Measurements from ENCODE around the gene PJVK.

PJVK gene

GRCh38 chr2:178474560-178474959 lies 23.4 kb downstream of the PJVK start:
- TF ChIP-seq EZH2phosphoT487 (IDR thresholded peaks at IDR 0.05; ENCODE audit: borderline replicate concordance, low read length) (no peak), CTCF (IDR thresholded peaks at IDR 0.05; ENCODE audit: low read depth, low read length, poor library complexity, severe bottlenecking) (no peak)
- Histone ChIP-seq H3K27ac (ENCODE audit: low read depth, low read length) (no peak overlapping the region), H3K36me3 (ENCODE audit: control insufficient read depth, low read length) (peaks cover 12% of the 10 kb centered on the region), H3K79me2 (ENCODE audit: control insufficient read depth, low read length) (peaks cover 38% of the 10 kb centered on the region), H3K9me3 (ENCODE audit: control insufficient read depth, insufficient read depth, low read length) (no peaks in the 10 kb centered on the region), H3F3A (ENCODE audit: control insufficient read depth, insufficient read depth) (peaks cover 12% of the 10 kb centered on the region), H3K9me2 (replicated peaks; ENCODE audit: control insufficient read depth, low read length) (no peaks in the 10 kb centered on the region), H3K27me3 (ENCODE audit: control insufficient read depth, low read length) (no peaks in the 10 kb centered on the region), H4K20me1 (ENCODE audit: control insufficient read depth, insufficient read depth, low read depth, low read length) (no peaks in the 10 kb centered on the region), H3K4me1 (ENCODE audit: control insufficient read depth, low read length) (peaks cover 20% of the 10 kb centered on the region), H3K4me3 (ENCODE audit: low read length) (no peak overlapping the region), H3K4me2 (ENCODE audit: low read length) (no peak overlapping the region)

- H3K9me2 ChIP-seq (replicated peaks; ENCODE audit: control insufficient read depth, low read length): no peaks in the 10 kb centered on the region
- no peak overlapping the region for H3K27ac ChIP-seq (ENCODE audit: low read depth, low read length)
- H3K4me2 ChIP-seq (ENCODE audit: low read length): peak overlapping the region; percentile 99
Observed at GRCh38 chr2:178476477-178476876, 25.3 kb downstream of the PJVK start.

GRCh38 chr2:178477443-178478129 lies 26.4 kb downstream of the PJVK start:
- Histone ChIP-seq H3K27me3 (ENCODE audit: control insufficient read depth, low read length) (no peaks in the 10 kb centered on the region), H3K4me3 (ENCODE audit: low read length) (peak overlapping the region; percentile 89), H3K79me2 (ENCODE audit: control insufficient read depth, low read length) (peaks cover 59% of the 10 kb centered on the region), H3K4me2 (ENCODE audit: low read length) (peak overlapping the region; percentile 99), H3F3A (ENCODE audit: control insufficient read depth, insufficient read depth) (peaks cover 16% of the 10 kb centered on the region), H4K20me1 (ENCODE audit: control insufficient read depth, insufficient read depth, low read depth, low read length) (0 out of 2 replicates have a peak, but pooled peaks cover 6% of the 10 kb centered on the region), H3K27ac (ENCODE audit: low read depth, low read length) (peak overlapping the region; percentile 79; the same call in 1 of the 2 replicates), H3K36me3 (ENCODE audit: control insufficient read depth, low read length) (peaks cover 11% of the 10 kb centered on the region; the same call in 1 of the 2 replicates), H3K9me2 (replicated peaks; ENCODE audit: control insufficient read depth, low read length) (no peaks in the 10 kb centered on the region), H3K4me1 (ENCODE audit: control insufficient read depth, low read length) (peaks cover 38% of the 10 kb centered on the region), H3K9me3 (ENCODE audit: control insufficient read depth, insufficient read depth, low read length) (no peaks in the 10 kb centered on the region)
- TF ChIP-seq CTCF (IDR thresholded peaks at IDR 0.05; ENCODE audit: low read depth, low read length, poor library complexity, severe bottlenecking): no peak
- no peak for TF ChIP-seq EZH2phosphoT487 (IDR thresholded peaks at IDR 0.05; ENCODE audit: borderline replicate concordance, low read length)

More at GRCh38 chr2:178476477-178476876, 25.3 kb downstream of the PJVK start:
- peaks cover 16% of the 10 kb centered on the region for H3F3A ChIP-seq (ENCODE audit: control insufficient read depth, insufficient read depth)
- TF ChIP-seq EZH2phosphoT487 (IDR thresholded peaks at IDR 0.05; ENCODE audit: borderline replicate concordance, low read length) (no peak), CTCF (IDR thresholded peaks at IDR 0.05; ENCODE audit: low read depth, low read length, poor library complexity, severe bottlenecking) (no peak)
- H3K79me2 ChIP-seq (ENCODE audit: control insufficient read depth, low read length): peaks cover 48% of the 10 kb centered on the region
- H3K4me3 ChIP-seq (ENCODE audit: low read length): peak overlapping the region; percentile 89
- H3K9me3 ChIP-seq (ENCODE audit: control insufficient read depth, insufficient read depth, low read length): no peaks in the 10 kb centered on the region
- peaks cover 11% of the 10 kb centered on the region; the same call in 1 of the 2 replicates for H3K36me3 ChIP-seq (ENCODE audit: control insufficient read depth, low read length)
- H3K27me3 ChIP-seq (ENCODE audit: control insufficient read depth, low read length): no peaks in the 10 kb centered on the region
- 0 out of 2 replicates have a peak, but pooled peaks cover under 1% of the 10 kb centered on the region for H4K20me1 ChIP-seq (ENCODE audit: control insufficient read depth, insufficient read depth, low read depth, low read length)
- peaks cover 27% of the 10 kb centered on the region for H3K4me1 ChIP-seq (ENCODE audit: control insufficient read depth, low read length)
